ENCODE measurements around the gene ZNF93. TPM values are rescaled to one million over a fixed set of nuclear protein-coding genes. Genes with fewer than 3 reads are reported as not detected.

ZNF93 gene
- polyA plus RNA-seq, 1 of the 3 experiments (the other 2 are of a cell fraction) = 4.3 TPM

- Histone ChIP-seq H3K36me3 (replicated peaks in 1 of 2; ENCODE audit: control insufficient read depth in 1 of 2, insufficient read depth in 2 of 2, low read length in 1 of 2) (peaks cover 6 to 28% of the 10 kb centered on the region in 2 experiments), H3K4me1 (ENCODE audit: control insufficient read depth in 1 of 2, insufficient read depth in 2 of 2, low read depth in 1 of 2, low read length in 1 of 2) (no peaks in the 10 kb centered on the region), H3F3A (replicated peaks; ENCODE audit: insufficient read depth) (no peaks in the 10 kb centered on the region), H3K79me2 (ENCODE audit: insufficient read depth) (peaks cover 36% of the 10 kb centered on the region), H3K9ac (no peak overlapping the region), H3K9me2 (no peaks in the 10 kb centered on the region), H4K20me1 (ENCODE audit: insufficient read depth) (no peaks in the 10 kb centered on the region), H3K4me2 (no peak overlapping the region), H3K27ac (ENCODE audit: low read depth in 2 of 2, low read length in 1 of 2) (no peak overlapping the region), H2AFZ (ENCODE audit: low read depth) (no peak overlapping the region), H3K27me3 (ENCODE audit: insufficient read depth) (no peaks in the 10 kb centered on the region), H3K4me3 (ENCODE audit: low read depth in 2 of 2, low read length in 1 of 2) (no peak overlapping the region; a peak in 1 of 4 replicates), H3K9me3 (peaks cover 1% of the 10 kb centered on the region; the same call in 1 of the 2 replicates)
- POLR2A ChIA-PET = no interaction called here
- TF ChIP-seq USF1 (IDR thresholded peaks at IDR 0.05; ENCODE audit: borderline replicate concordance, low read depth) = no peak
- TF ChIP-seq TEAD4 (IDR thresholded peaks at IDR 0.05; ENCODE audit: borderline replicate concordance, insufficient read depth) = no peak
- TF ChIP-seq YY1 (IDR thresholded peaks at IDR 0.05; ENCODE audit: low read depth) = no peak
- TF ChIP-seq CTCF (IDR thresholded peaks at IDR 0.05) = no peak
- no peak for TF ChIP-seq RXRA (IDR thresholded peaks at IDR 0.05; ENCODE audit: borderline replicate concordance, low read depth)
- no peak for TF ChIP-seq NFIC (IDR thresholded peaks at IDR 0.05; ENCODE audit: borderline replicate concordance)
- TF ChIP-seq PBX3 (IDR thresholded peaks at IDR 0.05) = no peak
- no peak for TF ChIP-seq ZBTB33 (IDR thresholded peaks at IDR 0.05; ENCODE audit: borderline replicate concordance, low read depth)
- TF ChIP-seq TCF12 (IDR thresholded peaks at IDR 0.05) = no peak
- no peak for TF ChIP-seq RFX5 (IDR thresholded peaks at IDR 0.05; ENCODE audit: low read length)
- TF ChIP-seq REST (IDR thresholded peaks at IDR 0.05; ENCODE audit: low read depth, low read length) = no peak
- no peak for TF ChIP-seq JUND (IDR thresholded peaks at IDR 0.05)
- DNase-seq = no peak
- CTCF ChIA-PET = no interaction called here
Measured at GRCh38 chr19:19873381-19873780, 27.4 kb upstream of the ZNF93 start.
